H9 (cell line): Measurements from ENCODE around the gene TOM1L2. TPM values are rescaled to one million over a fixed set of nuclear protein-coding genes. Genes with fewer than 3 reads are reported as not detected.

Experiments
- DNase-seq: peaks from one replicate; pipeline ENCODE4 v3.0.0-alpha.2; 2017
- H2AFZ ChIP-seq: one replicate; pipeline ENCODE4 v1.6.1; 2013; ENCODE audit warnings: mild to moderate bottlenecking, low read length, control low read depth, moderate library complexity
- H2AK5ac ChIP-seq: 2 replicates; pipeline ENCODE4 v1.6.1; 2013; ENCODE audit warnings: low read length, control low read depth, mixed read lengths; ENCODE audit not compliant: insufficient read length
- H2BK120ac ChIP-seq: one replicate; pipeline ENCODE4 v1.6.1; 2013; ENCODE audit warnings: low read depth, mild to moderate bottlenecking, low read length, control low read depth, inconsistent platforms; ENCODE audit not compliant: poor library complexity, severe bottlenecking
- H2BK12ac ChIP-seq: 2 replicates; pipeline ENCODE4 v1.6.1; 2013; ENCODE audit warnings: low read length, control low read depth, mixed read lengths, low read depth; ENCODE audit not compliant: insufficient read length
- H2BK15ac ChIP-seq: 2 replicates; pipeline ENCODE4 v1.6.1; 2013; ENCODE audit warnings: low read depth, low read length, control low read depth
- H2BK20ac ChIP-seq: one replicate; pipeline ENCODE4 v1.6.1; 2013; ENCODE audit warnings: low read depth, mild to moderate bottlenecking, low read length, control low read depth, inconsistent platforms; ENCODE audit not compliant: poor library complexity, severe bottlenecking
- H2BK5ac ChIP-seq: 2 replicates; pipeline ENCODE4 v1.6.1; 2013; ENCODE audit warnings: low read length, control low read depth, mixed read lengths; ENCODE audit not compliant: insufficient read length
- H3K14ac ChIP-seq: 2 replicates; pipeline ENCODE4 v1.6.1; 2013; ENCODE audit warnings: low read length, control low read depth; ENCODE audit not compliant: insufficient read depth
- H3K18ac ChIP-seq: 2 replicates; pipeline ENCODE4 v1.6.1; 2013; ENCODE audit warnings: low read depth, mild to moderate bottlenecking, mixed read lengths, low read length, control low read depth; ENCODE audit not compliant: insufficient read length
- H3K23ac ChIP-seq: 2 replicates; pipeline ENCODE4 v1.6.1; 2013; ENCODE audit warnings: low read length, control low read depth, mixed read lengths, low read depth; ENCODE audit not compliant: insufficient read length
- H3K23me2 ChIP-seq: 2 replicates; pipeline ENCODE4 v1.6.1; 2013; ENCODE audit warnings: low read depth, mild to moderate bottlenecking, mixed read lengths, low read length, control low read depth; ENCODE audit not compliant: insufficient read length, poor library complexity, severe bottlenecking
- H3K27ac ChIP-seq: 2 replicates; pipeline ENCODE4 v1.5.1; 2013; ENCODE audit warnings: low read length, control low read depth, mixed read lengths, low read depth; ENCODE audit not compliant: insufficient read length
- H3K27me3 ChIP-seq: 2 replicates; pipeline ENCODE4 v1.6.1; 2013; ENCODE audit warnings: low read length, control low read depth, inconsistent platforms; ENCODE audit not compliant: insufficient read depth
- H3K4ac ChIP-seq: 2 replicates; pipeline ENCODE4 v1.6.1; 2013; ENCODE audit warnings: low read depth, mild to moderate bottlenecking, control low read depth, inconsistent platforms, low read length, moderate library complexity
- H3K4me1 ChIP-seq: 2 replicates; pipeline ENCODE4 v1.6.1; 2013; ENCODE audit warnings: low read length, control low read depth, inconsistent platforms; ENCODE audit not compliant: insufficient read depth
- H3K4me2 ChIP-seq: 2 replicates; pipeline ENCODE4 v1.6.1; 2013; ENCODE audit warnings: low read length, control low read depth, mixed read lengths; ENCODE audit not compliant: insufficient read length, insufficient read depth
- H3K56ac ChIP-seq: 2 replicates; pipeline ENCODE4 v1.6.1; 2013; ENCODE audit warnings: low read depth, mild to moderate bottlenecking, mixed read lengths, low read length, control low read depth; ENCODE audit not compliant: insufficient read length
- H3K79me1 ChIP-seq: 2 replicates; pipeline ENCODE4 v1.6.1; 2013; ENCODE audit warnings: low read depth, mild to moderate bottlenecking, moderate library complexity, low read length, control low read depth, inconsistent platforms; ENCODE audit not compliant: insufficient read depth, poor library complexity, severe bottlenecking
- H3K79me2 ChIP-seq: 2 replicates; pipeline ENCODE4 v1.6.1; 2013; ENCODE audit warnings: low read length, control low read depth, inconsistent platforms; ENCODE audit not compliant: insufficient read depth
- H3K9ac ChIP-seq: 2 replicates; pipeline ENCODE4 v1.6.1; 2013; ENCODE audit warnings: low read length, control low read depth, mixed read lengths; ENCODE audit not compliant: insufficient read length; ENCODE audit errors: extremely low read depth
- H3K9me3 ChIP-seq: one replicate; pipeline ENCODE4 v1.6.1; 2013; ENCODE audit warnings: low read depth, low read length, inconsistent platforms; ENCODE audit not compliant: control insufficient read depth
- H3T11ph ChIP-seq: one replicate; pipeline ENCODE4 v1.6.1; 2013; ENCODE audit warnings: mild to moderate bottlenecking, low read length, control low read depth, inconsistent platforms
- H4K20me1 ChIP-seq: one replicate; pipeline ENCODE4 v1.6.1; 2013; ENCODE audit not compliant: control insufficient read depth, insufficient read length, insufficient read depth
- H4K5ac ChIP-seq: 2 replicates; pipeline ENCODE4 v1.6.1; 2013; ENCODE audit warnings: low read depth, mild to moderate bottlenecking, mixed read lengths, low read length, control low read depth; ENCODE audit not compliant: insufficient read length
- H4K8ac ChIP-seq: replicated peaks from 2 replicates; pipeline ENCODE4 v1.6.1; 2013; ENCODE audit warnings: low read length, control low read depth, mixed read lengths, low read depth; ENCODE audit not compliant: insufficient read length
- H4K91ac ChIP-seq: 2 replicates; pipeline ENCODE4 v1.6.1; 2013; ENCODE audit warnings: low read depth, mild to moderate bottlenecking, moderate library complexity, mixed read lengths, low read length, control low read depth; ENCODE audit not compliant: insufficient read length
- H3K27ac Mint-ChIP-seq, 3 experiments: 2 replicates in 2 of 3; 3 replicates in 1 of 3; pipeline ENCODE4 v1.8.0; 2020 to 2021; ENCODE audit warnings: mixed read lengths in 3 of 3, mild to moderate bottlenecking in 1 of 3, moderate library complexity in 1 of 3
- H3K27me3 Mint-ChIP-seq: 2 replicates; pipeline ENCODE4 v1.8.0; 2021; ENCODE audit warnings: low read depth, mild to moderate bottlenecking, moderate library complexity, mixed read lengths
- H3K36me3 Mint-ChIP-seq, 3 experiments: 2 replicates in 2 of 3; 3 replicates in 1 of 3; pipeline ENCODE4 v1.8.0; 2020 to 2021; ENCODE audit warnings: low read depth in 3 of 3, mixed read lengths in 3 of 3; ENCODE audit not compliant: insufficient read depth in 1 of 3
- H3K4me1 Mint-ChIP-seq, 2 experiments: 2 replicates each; pipeline ENCODE4 v1.8.0; 2020; ENCODE audit warnings: mixed read lengths in 2 of 2
- H3K4me3 Mint-ChIP-seq, 2 experiments: 2 replicates in 1 of 2; 3 replicates in 1 of 2; pipeline ENCODE4 v1.8.0; 2020 to 2021; ENCODE audit warnings: mild to moderate bottlenecking in 2 of 2, mixed read lengths in 2 of 2, moderate library complexity in 1 of 2
- H3K9me3 Mint-ChIP-seq, 2 experiments: 2 replicates in 1 of 2; 3 replicates in 1 of 2; pipeline ENCODE4 v1.8.0; 2020; ENCODE audit warnings: mild to moderate bottlenecking in 2 of 2, mixed read lengths in 2 of 2, moderate library complexity in 1 of 2
- WGBS: extraction: QIAGEN DNeasy Blood & Tissue Kit; methylation state at CpG from one replicate; pipeline ENCODE4 v1.1.7; 2013; ENCODE audit warnings: missing lambda C conversion rate, low lambda C conversion rate, mixed read lengths; ENCODE audit not compliant: insufficient read length; ENCODE audit errors: extremely low coverage; 5-methylcytosine and 5-hydroxymethylcytosine counted together
- total RNA-seq: library from RNA; stranded (reverse); gene quantifications from 2 replicates; pipeline ENCODE4 v1.2.1, GENCODE V29; 2021
- TF ChIP-seq, protein P1 (sequence below): fragments of 200-600 bp; sonication (generic); conservative IDR thresholded peaks from 3 replicates; pipeline ENCODE4 v1.8.0; 2021; ENCODE audit warnings: antibody characterized with exemption, mild to moderate bottlenecking

TOM1L2 gene
- total RNA-seq, 1 experiment from 2014 or later, result 4.6 TPM

DNA sequence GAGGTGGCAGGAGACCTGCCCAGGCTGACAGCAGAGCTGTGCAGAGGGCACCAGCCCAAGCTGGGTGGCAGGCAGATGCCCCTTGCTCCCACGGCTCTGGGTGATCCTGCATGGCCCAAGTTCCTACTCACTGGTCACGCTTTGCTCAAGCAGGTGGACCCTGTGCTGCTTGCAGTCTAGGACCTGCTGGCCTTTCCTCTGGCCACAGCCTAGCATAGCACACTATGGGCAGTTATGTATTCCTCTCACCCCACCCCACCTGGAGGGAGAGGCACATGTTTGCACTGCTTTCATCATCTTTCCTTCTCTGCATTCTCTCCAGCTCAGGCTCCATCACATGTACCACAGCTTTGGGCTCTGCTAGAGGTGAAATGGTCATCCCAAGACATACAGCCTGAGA, 115.8 kb downstream of the TOM1L2 start:
- no peak overlapping the region for H3K27ac Mint-ChIP-seq
- no peak overlapping the region for H3K9ac ChIP-seq

More for the DNA sequence above, 115.8 kb downstream of the TOM1L2 start:
- no peaks in the 10 kb centered on the region for H3K36me3 Mint-ChIP-seq
- no CpG with 5 or more reads among the region's 2 CpGs for WGBS
- Histone ChIP-seq H4K91ac (no peak overlapping the region), H2BK120ac (no peak overlapping the region), H3K23me2 (no peaks in the 10 kb centered on the region), H3K4me1 (no peaks in the 10 kb centered on the region), H2BK15ac (no peak overlapping the region), H3K79me2 (no peaks in the 10 kb centered on the region), H2AK5ac (no peak overlapping the region), H3K14ac (no peak overlapping the region), H2AFZ (no peak overlapping the region), H3K79me1 (no peaks in the 10 kb centered on the region), H3K4me2 (no peak overlapping the region), H2BK20ac (no peak overlapping the region), H4K5ac (no peak overlapping the region), H3K56ac (no peak overlapping the region), H3K18ac (no peak overlapping the region), H3K23ac (no peak overlapping the region), H3K9me3 (no peaks in the 10 kb centered on the region), H3K27me3 (no peaks in the 10 kb centered on the region), H4K8ac (no peak overlapping the region), H3K27ac (no peak overlapping the region), H3K4ac (no peak overlapping the region), H2BK12ac (no peak overlapping the region), H4K20me1 (no peaks in the 10 kb centered on the region), H2BK5ac (no peak overlapping the region), H3T11ph (no peak overlapping the region)
- no peaks in the 10 kb centered on the region for H3K9me3 Mint-ChIP-seq
- DNase-seq, result no peak
- no peaks in the 10 kb centered on the region; the same call in 1 of the 2 replicates for H3K27me3 Mint-ChIP-seq
- H3K4me3 Mint-ChIP-seq, result no peak overlapping the region
- peaks cover 16 to 24% of the 10 kb centered on the region in 2 experiments for H3K4me1 Mint-ChIP-seq
- TF ChIP-seq, protein P1, sequence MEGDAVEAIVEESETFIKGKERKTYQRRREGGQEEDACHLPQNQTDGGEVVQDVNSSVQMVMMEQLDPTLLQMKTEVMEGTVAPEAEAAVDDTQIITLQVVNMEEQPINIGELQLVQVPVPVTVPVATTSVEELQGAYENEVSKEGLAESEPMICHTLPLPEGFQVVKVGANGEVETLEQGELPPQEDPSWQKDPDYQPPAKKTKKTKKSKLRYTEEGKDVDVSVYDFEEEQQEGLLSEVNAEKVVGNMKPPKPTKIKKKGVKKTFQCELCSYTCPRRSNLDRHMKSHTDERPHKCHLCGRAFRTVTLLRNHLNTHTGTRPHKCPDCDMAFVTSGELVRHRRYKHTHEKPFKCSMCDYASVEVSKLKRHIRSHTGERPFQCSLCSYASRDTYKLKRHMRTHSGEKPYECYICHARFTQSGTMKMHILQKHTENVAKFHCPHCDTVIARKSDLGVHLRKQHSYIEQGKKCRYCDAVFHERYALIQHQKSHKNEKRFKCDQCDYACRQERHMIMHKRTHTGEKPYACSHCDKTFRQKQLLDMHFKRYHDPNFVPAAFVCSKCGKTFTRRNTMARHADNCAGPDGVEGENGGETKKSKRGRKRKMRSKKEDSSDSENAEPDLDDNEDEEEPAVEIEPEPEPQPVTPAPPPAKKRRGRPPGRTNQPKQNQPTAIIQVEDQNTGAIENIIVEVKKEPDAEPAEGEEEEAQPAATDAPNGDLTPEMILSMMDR, result no peak
